HEK293 (cell line): ENCODE data around the gene GREM2.
A peak's percentile ranks its signal among the peaks of the same experiment; 100 is the strongest.

ENCODE experiments used
- CTCF ChIA-PET: fragments of 350-600 bp; formaldehyde crosslinking; extraction: SDS; loops from one replicate; lab custom pipeline; 2021; ENCODE audit warnings: antibody characterized with exemption; lab: Yijun Ruan, JAX
- POLR2A ChIA-PET: fragments of 300-600 bp; formaldehyde crosslinking; extraction: SDS; loops from one replicate; lab custom pipeline; 2020; ENCODE audit warnings: antibody characterized with exemption, inconsistent platforms; lab: Yijun Ruan, JAX
- H3K27ac ChIP-seq: fragments of 200-500 bp; sonication (Bioruptor generic); 2 replicates; pipeline ENCODE4 v1.5.1; 2014; ENCODE audit warnings: low read depth, low read length, control low read depth, inconsistent platforms; ENCODE audit errors: extremely low read depth
- H3K36me3 ChIP-seq, 2 experiments: fragments of 200-500 bp in 1 of 2; sonication (Bioruptor generic) in 1 of 2; 1 replicate in 1 of 2; 2 replicates in 1 of 2; pipeline ENCODE4 v1.5.1; 2014 to 2017; ENCODE audit warnings: inconsistent platforms in 2 of 2, low read length in 2 of 2; ENCODE audit not compliant: control insufficient read depth in 2 of 2, insufficient read depth in 1 of 2
- H3K4me1 ChIP-seq: fragments of 200-500 bp; sonication (Bioruptor generic); 2 replicates; pipeline ENCODE4 v1.5.1; 2014; ENCODE audit warnings: mild to moderate bottlenecking, low read length, inconsistent platforms; ENCODE audit not compliant: control insufficient read depth, insufficient read depth
- H3K4me3 ChIP-seq: 2 replicates; pipeline ENCODE4 v1.5.1; 2011; ENCODE audit warnings: low read depth, mild to moderate bottlenecking, control low read depth, low read length, moderate library complexity
- H3K9me3 ChIP-seq: fragments of 200-500 bp; sonication (Bioruptor generic); 2 replicates; pipeline ENCODE4 v1.5.1; 2014; ENCODE audit warnings: low read depth, low read length, inconsistent platforms; ENCODE audit not compliant: control insufficient read depth, insufficient read depth
- AEBP2 ChIP-seq: fragments of 450-650 bp; formaldehyde crosslinking; IDR thresholded peaks from 2 replicates; pipeline ENCODE4 v1.5.1; 2016; ENCODE audit warnings: missing biosample characterization, missing genetic modification characterization, borderline replicate concordance
- BCL11B ChIP-seq: fragments of 450-650 bp; formaldehyde crosslinking; IDR thresholded peaks from 2 replicates; pipeline ENCODE4 v1.5.1; 2016; ENCODE audit warnings: low read depth, missing biosample characterization, missing genetic modification characterization
- GFI1B ChIP-seq: fragments of 450-650 bp; formaldehyde crosslinking; IDR thresholded peaks from 2 replicates; pipeline ENCODE4 v1.5.1; 2016; ENCODE audit warnings: missing biosample characterization, missing genetic modification characterization
- INSM2 ChIP-seq: fragments of 450-650 bp; formaldehyde crosslinking; IDR thresholded peaks from 2 replicates; pipeline ENCODE4 v1.5.1; 2016; ENCODE audit warnings: missing biosample characterization, missing genetic modification characterization
- MEIS1 ChIP-seq: sonication (generic); formaldehyde crosslinking; IDR thresholded peaks from 2 replicates; pipeline ENCODE4 v1.8.1; 2022; ENCODE audit warnings: missing genetic modification reagents, mild to moderate bottlenecking, borderline replicate concordance
- MZF1 ChIP-seq: fragments of 450-650 bp; formaldehyde crosslinking; IDR thresholded peaks from 2 replicates; pipeline ENCODE4 v1.5.1; 2017; ENCODE audit warnings: missing biosample characterization, missing genetic modification characterization, borderline replicate concordance
- PATZ1 ChIP-seq: fragments of 450-650 bp; formaldehyde crosslinking; IDR thresholded peaks from 2 replicates; pipeline ENCODE4 v1.5.1; 2016; ENCODE audit warnings: missing biosample characterization, missing genetic modification characterization
- TRIM28 ChIP-seq: IDR thresholded peaks from 2 replicates; pipeline ENCODE4 v1.6.1; 2011; ENCODE audit warnings: low read length, control low read depth, borderline replicate concordance
- ZBTB21 ChIP-seq: fragments of 450-650 bp; formaldehyde crosslinking; IDR thresholded peaks from 2 replicates; pipeline ENCODE4 v1.5.1; 2017; ENCODE audit warnings: missing biosample characterization, missing genetic modification characterization
- ZBTB48 ChIP-seq: fragments of 450-650 bp; formaldehyde crosslinking; IDR thresholded peaks from 2 replicates; pipeline ENCODE4 v1.5.1; 2016; ENCODE audit warnings: missing biosample characterization, missing genetic modification characterization
- ZBTB6 ChIP-seq: fragments of 450-650 bp; formaldehyde crosslinking; IDR thresholded peaks from 2 replicates; pipeline ENCODE4 v1.5.1; 2017; ENCODE audit warnings: missing biosample characterization, missing genetic modification characterization
- ZBTB8A ChIP-seq: fragments of 450-650 bp; formaldehyde crosslinking; IDR thresholded peaks from 2 replicates; pipeline ENCODE4 v1.5.1; 2016; ENCODE audit warnings: missing biosample characterization, missing genetic modification characterization
- ZFHX2 ChIP-seq: fragments of 450-650 bp; formaldehyde crosslinking; conservative IDR thresholded peaks from 2 replicates; pipeline ENCODE4 v1.5.1; 2016; ENCODE audit warnings: missing biosample characterization, missing genetic modification characterization
- ZFP3 ChIP-seq: fragments of 450-650 bp; formaldehyde crosslinking; IDR thresholded peaks from 2 replicates; pipeline ENCODE4 v1.5.1; 2016; ENCODE audit warnings: low read depth, missing biosample characterization, missing genetic modification characterization
- ZNF114 ChIP-seq: fragments of 450-650 bp; formaldehyde crosslinking; IDR thresholded peaks from 2 replicates; pipeline ENCODE4 v1.5.0; 2017; ENCODE audit warnings: missing biosample characterization, missing genetic modification characterization
- ZNF140 ChIP-seq: fragments of 450-650 bp; formaldehyde crosslinking; IDR thresholded peaks from 2 replicates; pipeline ENCODE4 v1.5.1; 2016; ENCODE audit warnings: missing biosample characterization, missing genetic modification characterization
- ZNF157 ChIP-seq: fragments of 450-650 bp; formaldehyde crosslinking; IDR thresholded peaks from 2 replicates; pipeline ENCODE4 v1.5.1; 2016; ENCODE audit warnings: missing biosample characterization, missing genetic modification characterization
- ZNF184 ChIP-seq: fragments of 450-650 bp; IDR thresholded peaks from 2 replicates; pipeline ENCODE4 v1.5.1; 2018; ENCODE audit warnings: missing biosample characterization, mild to moderate bottlenecking, missing genetic modification characterization
- ZNF341 ChIP-seq: fragments of 450-650 bp; formaldehyde crosslinking; IDR thresholded peaks from 2 replicates; pipeline ENCODE4; 2016; ENCODE audit warnings: low read depth, missing biosample characterization, missing genetic modification characterization
- ZNF354C ChIP-seq: fragments of 450-650 bp; formaldehyde crosslinking; IDR thresholded peaks from 2 replicates; pipeline ENCODE4 v1.5.1; 2016; ENCODE audit warnings: missing biosample characterization, missing genetic modification characterization, low read depth, borderline replicate concordance
- ZNF366 ChIP-seq: fragments of 450-650 bp; formaldehyde crosslinking; conservative IDR thresholded peaks from 2 replicates; pipeline ENCODE4 v1.5.1; 2016; ENCODE audit warnings: missing biosample characterization, missing genetic modification characterization
- ZNF398 ChIP-seq: fragments of 450-650 bp; formaldehyde crosslinking; IDR thresholded peaks from 2 replicates; pipeline ENCODE4 v1.5.1; 2017; ENCODE audit warnings: missing biosample characterization, missing genetic modification characterization
- ZNF404 ChIP-seq: fragments of 450-650 bp; formaldehyde crosslinking; IDR thresholded peaks from 2 replicates; pipeline ENCODE4 v1.5.1; 2017; ENCODE audit warnings: missing biosample characterization, missing genetic modification characterization
- ZNF530 ChIP-seq: fragments of 450-650 bp; formaldehyde crosslinking; IDR thresholded peaks from 2 replicates; pipeline ENCODE4 v1.5.1; 2016; ENCODE audit warnings: low read depth, missing biosample characterization, missing genetic modification characterization
- ZNF549 ChIP-seq: fragments of 450-650 bp; IDR thresholded peaks from 2 replicates; pipeline ENCODE4 v1.5.1; 2018; ENCODE audit warnings: missing biosample characterization, missing genetic modification characterization, mild to moderate bottlenecking, inconsistent platforms, moderate library complexity
- ZNF571 ChIP-seq: fragments of 450-650 bp; formaldehyde crosslinking; IDR thresholded peaks from 2 replicates; pipeline ENCODE4 v1.5.0; 2017; ENCODE audit warnings: missing biosample characterization, missing genetic modification characterization
- ZNF707 ChIP-seq: fragments of 450-650 bp; formaldehyde crosslinking; IDR thresholded peaks from 2 replicates; pipeline ENCODE4 v1.5.1; 2016; ENCODE audit warnings: missing biosample characterization, missing genetic modification characterization
- ZNF843 ChIP-seq: fragments of 450-650 bp; formaldehyde crosslinking; IDR thresholded peaks from 2 replicates; pipeline ENCODE4 v1.5.1; 2016; ENCODE audit warnings: missing biosample characterization, missing genetic modification characterization

The GREM2 gene

GRCh38 chr1:240652961-240653409 is 41.0 kb upstream of the GREM2 start (continued):
- TF ChIP-seq TRIM28: 0 out of 2 replicates have a peak, but pooled peaks have one; percentile 0
- TF ChIP-seq INSM2 (tag by site-specific recombination): no peak
- TF ChIP-seq ZBTB21 (tag by site-specific recombination): no peak
- TF ChIP-seq ZNF404 (tag by site-specific recombination): no peak
- TF ChIP-seq ZNF843: peak; percentile 57; the same call in 1 of the 2 replicates
- TF ChIP-seq PATZ1 (tag by site-specific recombination): no peak
- TF ChIP-seq BCL11B: no peak
- peak; percentile 75 for TF ChIP-seq GFI1B (tag by site-specific recombination)
- no peak for TF ChIP-seq ZNF354C (tag by site-specific recombination)
- 0 out of 2 replicates have a peak, but pooled peaks have one; percentile 13 for TF ChIP-seq ZNF549 (tag by site-specific recombination)
- TF ChIP-seq ZNF157 (tag by site-specific recombination): no peak
- no peak for TF ChIP-seq ZBTB8A (tag by site-specific recombination)
- no peak for TF ChIP-seq ZFP3 (tag by site-specific recombination)
- no peak for TF ChIP-seq ZNF707 (tag by site-specific recombination)
- TF ChIP-seq MZF1 (tag by site-specific recombination): no peak
- TF ChIP-seq ZBTB6 (tag by site-specific recombination): 0 out of 2 replicates have a peak, but pooled peaks have one; percentile 9

GRCh38 chr1:240652549-240652948 is 40.6 kb upstream of the GREM2 start:
- peaks cover 11% of the 10 kb centered on the region for H3K4me1 ChIP-seq
- ChIA-PET POLR2A (no interaction called here), CTCF (interaction anchor here (0.8 kb wide), 1 partner anchor 24 kb away, joined by 3 read pairs; no protein-coding TSS in a partner anchor)
- no peaks in the 10 kb centered on the region for H3K36me3 ChIP-seq
- peak overlapping the region; percentile 10; the same call in 1 of the 2 replicates for H3K27ac ChIP-seq
- peak overlapping the region; percentile 12 for H3K4me3 ChIP-seq
- no peaks in the 10 kb centered on the region for H3K9me3 ChIP-seq
- peak; percentile 98 for TF ChIP-seq ZFHX2 (tag by site-specific recombination)
- no peak for TF ChIP-seq ZNF549 (tag by site-specific recombination)
- no peak for TF ChIP-seq MEIS1
- no peak for TF ChIP-seq ZNF341 (tag by site-specific recombination)
- no peak for TF ChIP-seq INSM2 (tag by site-specific recombination)
- TF ChIP-seq ZNF140 (tag by site-specific recombination): no peak
- no peak for TF ChIP-seq ZNF530 (tag by site-specific recombination)
- no peak for TF ChIP-seq ZNF571 (tag by site-specific recombination)
- no peak for TF ChIP-seq AEBP2 (tag by site-specific recombination)
- TF ChIP-seq ZNF184 (tag by site-specific recombination): no peak
- TF ChIP-seq ZNF398: no peak
- TF ChIP-seq ZBTB48 (tag by site-specific recombination): peak; percentile 24; the same call in 1 of the 2 replicates
- TF ChIP-seq ZNF843: no peak
- TF ChIP-seq ZNF366: peak; percentile 55; the same call in 1 of the 2 replicates
- no peak for TF ChIP-seq ZNF114 (tag by site-specific recombination)
